Esophagus (tissue), 2 donors: ENCODE data around the gene TPMT. TPM values are rescaled to one million over a fixed set of nuclear protein-coding genes. Genes with fewer than 3 reads are reported as not detected.
A peak's percentile ranks its signal among the peaks of the same experiment; 100 is the strongest.
"Not testable (repeated sequence)": the region's sequence is repeated elsewhere in the genome, so short reads cannot be mapped to it uniquely, and the experiment has no call there.

Experiments used
- H3K27ac ChIP-seq, 2 donors: one replicate each; pipeline ENCODE4 v1.5.1; 2013; ENCODE audit warnings: low read depth in 2 of 2, mild to moderate bottlenecking in 2 of 2, inconsistent platforms in 1 of 2, low read length in 1 of 2, moderate library complexity in 1 of 2
- H3K27me3 ChIP-seq, 2 donors: one replicate each; pipeline ENCODE4 v1.6.1; 2013; ENCODE audit warnings: low read length in 2 of 2, control low read depth in 1 of 2, mild to moderate bottlenecking in 1 of 2; ENCODE audit not compliant: insufficient read depth in 2 of 2, control insufficient read depth in 1 of 2
- H3K36me3 ChIP-seq, 2 donors: one replicate each; pipeline ENCODE4 v1.6.1; 2013; ENCODE audit warnings: low read length in 1 of 2; ENCODE audit not compliant: control insufficient read depth in 2 of 2, insufficient read depth in 2 of 2
- H3K4me1 ChIP-seq, 2 donors: one replicate each; pipeline ENCODE4 v1.6.1; 2013; ENCODE audit warnings: low read length in 1 of 2; ENCODE audit not compliant: control insufficient read depth in 2 of 2, insufficient read depth in 2 of 2
- H3K4me3 ChIP-seq, 2 donors: one replicate each; pipeline ENCODE4 v1.5.1; 2013; ENCODE audit warnings: low read length in 2 of 2, mild to moderate bottlenecking in 2 of 2, low read depth in 1 of 2, moderate library complexity in 1 of 2
- H3K9me3 ChIP-seq, 2 donors: one replicate each; pipeline ENCODE4 v1.6.1; 2013; ENCODE audit warnings: mild to moderate bottlenecking in 2 of 2, low read depth in 1 of 2, low read length in 1 of 2, moderate library complexity in 1 of 2; ENCODE audit not compliant: control insufficient read depth in 2 of 2, insufficient read depth in 1 of 2
- WGBS, 2 donors: extraction: QIAGEN DNeasy Blood & Tissue Kit; methylation state at CpG; one replicate each; pipeline ENCODE4 v1.1.7; 2013; 5-methylcytosine and 5-hydroxymethylcytosine counted together
- polyA plus RNA-seq, 2 donors: library from polyadenylated mRNA; stranded (reverse); fragments of 200-250 nt; gene quantifications; one replicate each; pipeline ENCODE4 v1.2.3, GENCODE V29; 2013
- donor health status: healthy with polysubstance abuse.
- donor health status: Bipolar disorder and iron deficiency.

TPMT gene
- polyA plus RNA-seq, 2 donors, result 10.4 to 11.9 TPM

DNA sequence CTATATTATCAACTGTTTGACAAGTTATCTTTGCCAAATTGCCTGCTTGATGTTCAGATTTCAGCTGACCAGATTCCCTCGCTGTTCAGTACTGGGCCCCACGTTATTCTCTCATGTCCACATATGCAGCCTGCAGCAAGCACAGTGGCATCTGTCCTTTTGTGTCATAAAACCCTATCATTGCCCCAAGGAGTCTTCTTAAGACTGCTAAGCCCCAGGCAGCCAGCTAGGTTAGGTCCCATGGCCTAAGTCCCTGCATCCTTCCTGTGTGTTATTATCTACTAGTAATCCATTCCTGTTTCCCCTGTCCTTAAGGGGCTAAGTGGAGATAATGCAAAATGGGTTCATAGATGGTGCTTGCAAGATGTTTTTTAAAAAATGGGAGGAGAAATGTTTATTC, 7.5 kb upstream of the TPMT start:
- no peaks in the 10 kb centered on the region for H3K4me1 ChIP-seq
- no peaks in the 10 kb centered on the region for H3K27me3 ChIP-seq
- H3K9me3 ChIP-seq, result no peaks in the 10 kb centered on the region
- no peak overlapping the region for H3K4me3 ChIP-seq
- no peak overlapping the region for H3K27ac ChIP-seq
- WGBS, 2 donors, result 87 to 88% methylated on average over 2 of the region's 2 CpGs
- peaks cover 5% of the 10 kb centered on the region in 2 donors for H3K36me3 ChIP-seq

DNA sequence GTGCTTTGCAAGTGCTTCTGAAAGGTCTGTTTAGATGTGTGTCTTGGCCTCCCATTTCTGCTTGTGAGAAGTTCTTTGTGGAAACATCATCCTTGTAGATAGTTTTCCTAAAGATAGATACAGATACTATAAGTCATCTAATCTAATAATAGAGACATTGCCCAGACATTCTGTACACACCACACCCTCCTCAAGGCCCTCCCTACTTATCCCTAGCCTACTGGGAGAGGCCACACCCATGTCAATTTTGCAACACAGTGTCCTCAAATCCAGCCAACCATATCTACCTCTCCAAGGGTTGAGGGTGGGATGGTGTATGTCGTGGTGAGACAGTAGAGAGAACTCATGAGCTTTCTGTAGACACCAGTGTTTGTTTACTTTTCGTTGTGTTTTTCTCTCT, 6.6 kb upstream of the TPMT start:
- H3K4me3 ChIP-seq, result no peak overlapping the region

GRCh38 chr6:18160911-18161310, 6.0 kb upstream of the TPMT start:
- peak overlapping the region; percentile 21 to 40 for H3K27ac ChIP-seq
- H3K36me3 ChIP-seq, result peaks cover 3 to 5% of the 10 kb centered on the region in 2 donors
- H3K9me3 ChIP-seq, result no peaks in the 10 kb centered on the region
- H3K27me3 ChIP-seq, result no peaks in the 10 kb centered on the region
- 51 to 86% methylated on average over 1 of the region's 1 CpG for WGBS, 2 donors
- H3K4me3 ChIP-seq, result no peak overlapping the region
- no peaks in the 10 kb centered on the region for H3K4me1 ChIP-seq

More for the DNA sequence above, 6.6 kb upstream of the TPMT start:
- Histone ChIP-seq H3K27ac (peak overlapping the region; percentile 21 to 42), H3K4me1 (no peaks in the 10 kb centered on the region), H3K36me3 (peaks cover 4 to 5% of the 10 kb centered on the region in 2 donors), H3K27me3 (no peaks in the 10 kb centered on the region), H3K9me3 (no peaks in the 10 kb centered on the region)
- 85 to 87% methylated on average over 2 of the region's 2 CpGs for WGBS, 2 donors

DNA sequence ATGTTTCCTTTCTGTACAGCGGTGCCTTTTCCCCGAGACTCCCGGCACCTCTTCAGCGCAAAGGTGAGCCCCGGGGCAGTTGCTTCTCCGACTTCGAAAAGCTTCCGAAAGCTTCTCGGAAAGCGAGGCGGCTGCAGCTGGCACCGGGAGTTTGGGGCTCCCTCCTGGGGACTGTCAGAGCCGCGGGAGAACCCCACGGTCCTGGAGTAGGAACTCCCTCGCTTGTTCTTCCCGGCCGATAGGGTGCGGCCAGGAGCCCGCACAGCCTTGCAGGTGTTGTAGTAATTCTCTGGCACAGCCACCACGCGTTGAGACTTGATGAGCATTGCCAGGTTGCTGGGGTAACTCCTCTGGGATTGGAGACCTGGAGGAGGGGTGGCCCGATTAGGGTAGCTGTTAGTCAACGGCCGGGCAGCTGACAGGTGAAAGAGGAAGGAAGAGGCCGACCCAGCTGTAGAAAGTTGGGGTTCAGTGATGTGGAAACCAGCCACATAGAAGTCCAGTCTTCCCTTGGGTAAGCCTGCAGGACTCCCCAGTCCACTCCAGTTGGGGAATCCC, 1.1 kb upstream of the TPMT start:
- no peaks in the 10 kb centered on the region for H3K36me3 ChIP-seq
- H3K4me3 ChIP-seq, result peak overlapping the region; percentile 85 to 92
- WGBS, 2 donors, result 1% methylated on average over 26 of the region's 26 CpGs
- H3K9me3 ChIP-seq, result no peaks in the 10 kb centered on the region
- H3K27me3 ChIP-seq, result no peaks in the 10 kb centered on the region
- H3K27ac ChIP-seq, result peak overlapping the region; percentile 95 to 99
- H3K4me1 ChIP-seq, result no peaks in the 10 kb centered on the region

- Histone ChIP-seq H3K9me3 (no peaks in the 10 kb centered on the region), H3K4me1 (no peaks in the 10 kb centered on the region), H3K27me3 (no peaks in the 10 kb centered on the region), H3K27ac (peak within 1 kb of the TSS; percentile 95 to 99), H3K4me3 (peak within 1 kb of the TSS; percentile 85 to 92), H3K36me3 (no peaks in the 10 kb centered on the region)
- WGBS, 2 donors, result 1% methylated on average over 63 to 87 of the region's 87 CpGs
These were observed 430 bp upstream of the TPMT start, which contains the start of gene KDM1B for GRCh38 chr6:18155150-18155863. Gene KDM1B, plus strand, starts transcription at chr6:18155422. Its CDS starts 4,474 bp downstream, at chr6:18159896.

GRCh38 chr6:18153311-18153703, 1.6 kb downstream of the TPMT start:
- Histone ChIP-seq H3K36me3 (no peaks in the 10 kb centered on the region), H3K9me3 (no peaks in the 10 kb centered on the region), H3K4me3 (no peak overlapping the region), H3K27ac (no peak overlapping the region), H3K4me1 (no peaks in the 10 kb centered on the region), H3K27me3 (no peaks in the 10 kb centered on the region)

DNA sequence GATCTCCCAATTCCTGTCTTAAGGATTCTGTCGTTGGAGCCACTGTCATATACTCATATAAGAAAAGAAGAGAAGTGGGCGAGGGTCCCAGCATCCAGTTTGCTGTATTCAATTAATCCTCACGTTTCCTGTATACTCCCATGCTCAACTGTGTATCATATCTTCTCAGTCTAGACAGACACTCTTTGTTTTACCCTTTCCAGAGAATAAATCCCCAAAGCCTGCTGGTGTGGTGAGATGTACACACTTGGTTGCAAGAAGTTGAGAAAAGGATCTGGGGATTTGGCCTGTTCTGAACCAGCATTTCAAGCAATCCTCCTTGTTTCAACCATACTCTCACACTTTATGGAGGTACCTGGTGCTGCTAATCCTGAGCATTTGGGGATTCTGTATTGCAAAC, 3.1 kb downstream of the TPMT start:
- no peaks in the 10 kb centered on the region for H3K9me3 ChIP-seq
- H3K4me1 ChIP-seq, result no peaks in the 10 kb centered on the region
- H3K27me3 ChIP-seq, result no peaks in the 10 kb centered on the region
- 84 to 87% methylated on average over 3 of the region's 3 CpGs for WGBS, 2 donors
- H3K27ac ChIP-seq, result no peak overlapping the region
- no peak overlapping the region for H3K4me3 ChIP-seq
- no peaks in the 10 kb centered on the region for H3K36me3 ChIP-seq

DNA sequence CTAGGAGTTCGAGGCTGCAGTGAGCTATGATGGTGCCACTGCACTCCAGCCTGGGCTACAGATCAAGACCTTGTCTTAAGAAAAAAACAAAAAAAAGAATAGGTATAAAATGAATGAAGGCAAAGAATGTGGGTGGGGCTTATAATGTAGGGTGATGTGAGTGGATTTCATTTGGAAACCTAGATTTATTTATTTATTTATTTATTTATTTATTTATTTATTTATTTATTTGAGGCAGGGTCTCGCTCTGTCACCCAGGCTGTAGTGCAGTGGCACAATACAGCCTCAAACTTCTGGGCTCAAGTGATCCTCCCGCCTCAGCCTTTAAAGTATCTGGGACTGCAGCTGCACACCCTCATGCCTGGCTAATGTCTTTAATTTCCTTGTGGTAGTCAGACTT, 3.5 kb downstream of the TPMT start:
- H3K27ac ChIP-seq, H3K36me3 ChIP-seq, H3K4me3 ChIP-seq, H3K27me3 ChIP-seq, H3K9me3 ChIP-seq, H3K4me1 ChIP-seq: not testable (repeated sequence)
- 95 to 98% methylated on average over 3 of the region's 3 CpGs for WGBS, 2 donors

- Histone ChIP-seq H3K4me1 (no peaks in the 10 kb centered on the region), H3K27me3 (no peaks in the 10 kb centered on the region), H3K27ac (no peak overlapping the region), H3K36me3 (no peaks in the 10 kb centered on the region), H3K9me3 (no peaks in the 10 kb centered on the region), H3K4me3 (no peak overlapping the region)
- WGBS, 2 donors, result 91 to 95% methylated on average over 5 of the region's 5 CpGs
These were observed 6.4 kb downstream of the TPMT start for GRCh38 chr6:18148304-18149025.
